Kidney epithelial cell (primary cell): ENCODE measurements around the gene CDKN2A. TPM values are rescaled to one million over a fixed set of nuclear protein-coding genes. Genes with fewer than 3 reads are reported as not detected.

ENCODE experiments used
- DNase-seq: peaks from one replicate; pipeline ENCODE4 v3.0.0-alpha.2; 2010; ENCODE audit warnings: low read depth
- H3K27me3 ChIP-seq: 2 replicates; pipeline ENCODE4 v1.6.0; 2011; ENCODE audit warnings: low read length; ENCODE audit not compliant: control insufficient read depth, insufficient read depth
- H3K36me3 ChIP-seq: 2 replicates; pipeline ENCODE4 v1.5.1; 2011; ENCODE audit warnings: low read length; ENCODE audit not compliant: control insufficient read depth, insufficient read depth
- H3K4me3 ChIP-seq: 2 replicates; pipeline ENCODE4 v1.5.1; 2011; ENCODE audit warnings: low read depth, mild to moderate bottlenecking, control low read depth, low read length
- total RNA-seq: library from RNA; depleted of rRNA; stranded (reverse); fragments of >200 nt; gene quantifications from 2 replicates; pipeline ENCODE4 v1.2.3, GENCODE V29; 2015
- TF ChIP-seq, protein P1 (sequence below): IDR thresholded peaks from 2 replicates; pipeline ENCODE4 v1.5.1; 2011; ENCODE audit warnings: mild to moderate bottlenecking, moderate library complexity, low read length, control low read depth, inconsistent platforms; ENCODE audit not compliant: insufficient read depth, poor library complexity, severe bottlenecking

Gene CDKN2A
- total RNA-seq, 1 donor from 2014 or later: 1.7 TPM

DNA sequence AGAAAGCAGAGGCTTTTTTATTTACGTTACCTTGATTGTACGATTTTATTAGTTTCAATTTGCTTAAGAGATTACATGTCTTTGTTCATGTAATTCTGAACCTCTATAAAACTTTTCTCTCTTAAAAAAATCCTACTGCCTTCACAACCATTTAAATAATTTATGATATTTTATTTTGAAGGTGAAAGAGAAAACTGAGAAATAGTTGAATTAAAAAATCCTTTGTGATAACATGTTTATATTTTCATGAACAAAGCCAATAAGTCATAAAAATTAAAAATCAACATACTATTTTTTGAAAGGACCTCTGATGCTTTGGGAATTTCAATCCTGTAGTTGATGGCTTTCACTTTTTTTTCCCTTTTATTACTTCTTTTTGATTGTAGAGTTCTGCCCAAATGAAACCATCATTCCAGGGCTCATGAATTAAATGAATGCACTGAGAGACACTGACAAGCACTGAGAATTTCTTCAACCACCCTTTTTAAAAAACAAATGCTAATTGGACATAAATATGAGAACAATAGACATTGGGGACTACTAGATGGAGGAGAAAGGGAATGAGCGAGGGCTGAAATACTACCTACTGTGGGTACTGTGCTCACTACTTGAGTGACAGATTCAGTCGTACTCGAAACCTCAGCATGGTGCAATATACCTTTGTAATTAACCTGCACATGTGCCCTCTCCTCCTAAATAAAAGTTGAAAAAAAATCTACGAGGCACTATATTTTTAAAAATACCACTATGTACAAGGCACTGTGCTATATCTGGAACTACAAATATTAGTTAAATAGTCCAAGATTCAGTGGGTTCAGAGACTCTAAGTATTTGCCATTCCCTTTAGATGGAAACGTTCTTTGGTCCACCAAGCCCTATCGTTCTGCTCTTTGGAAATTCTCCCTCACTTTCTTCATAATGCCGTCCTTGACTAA, 5.9 kb downstream of the CDKN2A start:
- H3K27me3 ChIP-seq: peaks cover 10% of the 10 kb centered on the region

GRCh38 chr9:21985964-21986667, 8.1 kb downstream of the CDKN2A start:
- Histone ChIP-seq H3K36me3 (no peaks in the 10 kb centered on the region), H3K4me3 (no peak overlapping the region), H3K27me3 (peaks cover 10% of the 10 kb centered on the region)
- TF ChIP-seq, protein P1, sequence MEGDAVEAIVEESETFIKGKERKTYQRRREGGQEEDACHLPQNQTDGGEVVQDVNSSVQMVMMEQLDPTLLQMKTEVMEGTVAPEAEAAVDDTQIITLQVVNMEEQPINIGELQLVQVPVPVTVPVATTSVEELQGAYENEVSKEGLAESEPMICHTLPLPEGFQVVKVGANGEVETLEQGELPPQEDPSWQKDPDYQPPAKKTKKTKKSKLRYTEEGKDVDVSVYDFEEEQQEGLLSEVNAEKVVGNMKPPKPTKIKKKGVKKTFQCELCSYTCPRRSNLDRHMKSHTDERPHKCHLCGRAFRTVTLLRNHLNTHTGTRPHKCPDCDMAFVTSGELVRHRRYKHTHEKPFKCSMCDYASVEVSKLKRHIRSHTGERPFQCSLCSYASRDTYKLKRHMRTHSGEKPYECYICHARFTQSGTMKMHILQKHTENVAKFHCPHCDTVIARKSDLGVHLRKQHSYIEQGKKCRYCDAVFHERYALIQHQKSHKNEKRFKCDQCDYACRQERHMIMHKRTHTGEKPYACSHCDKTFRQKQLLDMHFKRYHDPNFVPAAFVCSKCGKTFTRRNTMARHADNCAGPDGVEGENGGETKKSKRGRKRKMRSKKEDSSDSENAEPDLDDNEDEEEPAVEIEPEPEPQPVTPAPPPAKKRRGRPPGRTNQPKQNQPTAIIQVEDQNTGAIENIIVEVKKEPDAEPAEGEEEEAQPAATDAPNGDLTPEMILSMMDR: no peak
- DNase-seq: no peak

More for the DNA sequence above, 5.9 kb downstream of the CDKN2A start:
- Histone ChIP-seq H3K4me3 (no peak overlapping the region), H3K36me3 (no peaks in the 10 kb centered on the region)
- TF ChIP-seq, protein P1: no peak
- DNase-seq: no peak

- no peak for DNase-seq
- no peaks in the 10 kb centered on the region for H3K36me3 ChIP-seq
- peaks cover 7% of the 10 kb centered on the region for H3K27me3 ChIP-seq
- TF ChIP-seq, protein P1: no peak
- H3K4me3 ChIP-seq: no peak overlapping the region
These were observed 10.1 kb downstream of the CDKN2A start for GRCh38 chr9:21984101-21984500.

- Histone ChIP-seq H3K27me3 (peaks cover 7% of the 10 kb centered on the region), H3K4me3 (no peak overlapping the region), H3K36me3 (no peaks in the 10 kb centered on the region)
- no peak for DNase-seq
- TF ChIP-seq, protein P1: no peak
These were observed 10.6 kb downstream of the CDKN2A start for GRCh38 chr9:21983561-21983935.

DNA sequence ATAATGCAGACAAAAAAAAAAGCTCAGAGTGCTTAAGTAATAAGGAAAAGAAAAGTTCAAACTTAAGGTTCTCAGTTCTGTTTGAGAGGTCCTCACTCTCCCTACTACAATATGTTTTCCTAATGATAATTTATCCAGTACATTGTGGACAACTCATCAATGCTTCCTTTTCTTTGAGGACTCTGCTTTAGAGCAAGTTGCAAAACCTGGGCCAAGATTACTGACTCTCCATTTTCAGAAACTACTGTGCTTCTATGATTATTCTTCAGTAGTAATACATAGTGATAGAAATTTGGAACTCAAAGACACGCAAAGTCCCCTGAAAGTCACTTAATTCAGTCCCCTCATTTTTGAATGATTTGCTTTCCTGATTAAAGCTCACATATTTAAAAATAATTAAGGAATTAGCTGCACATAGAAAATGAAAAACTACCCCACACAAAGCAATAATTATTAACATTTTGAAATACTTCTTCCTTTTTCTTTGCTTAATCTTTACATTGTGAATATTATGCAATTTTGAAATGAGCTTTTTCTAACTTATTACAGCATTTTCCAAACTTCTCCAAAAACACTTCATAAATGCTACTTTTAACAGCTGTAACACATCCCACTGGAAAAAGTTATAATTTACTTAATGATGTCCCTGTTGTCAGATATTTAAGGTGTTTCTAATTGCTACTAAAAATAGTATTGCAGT, 11.2 kb downstream of the CDKN2A start:
- no peak for DNase-seq
- Histone ChIP-seq H3K36me3 (no peaks in the 10 kb centered on the region), H3K27me3 (peaks cover 7% of the 10 kb centered on the region), H3K4me3 (no peak overlapping the region)
- TF ChIP-seq, protein P1: no peak
